DND-41 (cell line): ENCODE data around the gene NEGR1.

Experiments
- EZH2 ChIP-seq: IDR thresholded peaks from 3 replicates; pipeline ENCODE4 v1.6.1; 2012; ENCODE audit warnings: borderline replicate concordance, low read depth, mild to moderate bottlenecking, moderate library complexity, low read length, inconsistent platforms; ENCODE audit not compliant: severe bottlenecking
- TF ChIP-seq, protein P1 (sequence below): IDR thresholded peaks from 2 replicates; pipeline ENCODE4 v1.5.1; 2012; ENCODE audit warnings: borderline replicate concordance, low read length, moderate library complexity, mild to moderate bottlenecking; ENCODE audit not compliant: poor library complexity, severe bottlenecking; ENCODE audit errors: extremely low read depth

DNA sequence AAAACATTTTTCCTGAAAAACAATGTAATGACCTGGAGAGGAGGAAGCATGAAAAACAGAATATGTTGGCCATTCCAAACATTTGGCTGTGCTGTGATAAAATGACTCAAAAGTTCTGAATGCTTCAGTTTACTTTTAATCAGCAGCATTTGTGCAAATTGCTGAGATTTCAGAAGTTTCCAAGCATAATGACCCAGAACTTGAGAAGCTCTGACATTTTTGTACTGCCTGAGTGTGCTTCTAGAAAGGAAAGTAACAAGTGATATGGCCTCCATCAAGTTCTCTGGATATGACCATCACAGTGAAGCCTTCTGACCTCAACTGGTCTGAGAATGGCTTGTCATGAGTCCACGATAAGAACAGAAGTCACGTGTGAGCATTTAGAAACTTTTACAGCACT, 918.1 kb downstream of the NEGR1 start:
- TF ChIP-seq, protein P1, sequence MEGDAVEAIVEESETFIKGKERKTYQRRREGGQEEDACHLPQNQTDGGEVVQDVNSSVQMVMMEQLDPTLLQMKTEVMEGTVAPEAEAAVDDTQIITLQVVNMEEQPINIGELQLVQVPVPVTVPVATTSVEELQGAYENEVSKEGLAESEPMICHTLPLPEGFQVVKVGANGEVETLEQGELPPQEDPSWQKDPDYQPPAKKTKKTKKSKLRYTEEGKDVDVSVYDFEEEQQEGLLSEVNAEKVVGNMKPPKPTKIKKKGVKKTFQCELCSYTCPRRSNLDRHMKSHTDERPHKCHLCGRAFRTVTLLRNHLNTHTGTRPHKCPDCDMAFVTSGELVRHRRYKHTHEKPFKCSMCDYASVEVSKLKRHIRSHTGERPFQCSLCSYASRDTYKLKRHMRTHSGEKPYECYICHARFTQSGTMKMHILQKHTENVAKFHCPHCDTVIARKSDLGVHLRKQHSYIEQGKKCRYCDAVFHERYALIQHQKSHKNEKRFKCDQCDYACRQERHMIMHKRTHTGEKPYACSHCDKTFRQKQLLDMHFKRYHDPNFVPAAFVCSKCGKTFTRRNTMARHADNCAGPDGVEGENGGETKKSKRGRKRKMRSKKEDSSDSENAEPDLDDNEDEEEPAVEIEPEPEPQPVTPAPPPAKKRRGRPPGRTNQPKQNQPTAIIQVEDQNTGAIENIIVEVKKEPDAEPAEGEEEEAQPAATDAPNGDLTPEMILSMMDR = no peak
- no peak for TF ChIP-seq EZH2
